Measurements from ENCODE around the gene ZG16. TPM values are rescaled to one million over a fixed set of nuclear protein-coding genes. Genes with fewer than 3 reads are reported as not detected.
A peak's percentile ranks its signal among the peaks of the same experiment; 100 is the strongest.

ZG16 gene
- total and polyA plus RNA-seq, 9 of the 15 experiments (the other 6 are each of a cell fraction or from before 2014, with no cell fraction given): 0.04 TPM; not detected in 8

DNA sequence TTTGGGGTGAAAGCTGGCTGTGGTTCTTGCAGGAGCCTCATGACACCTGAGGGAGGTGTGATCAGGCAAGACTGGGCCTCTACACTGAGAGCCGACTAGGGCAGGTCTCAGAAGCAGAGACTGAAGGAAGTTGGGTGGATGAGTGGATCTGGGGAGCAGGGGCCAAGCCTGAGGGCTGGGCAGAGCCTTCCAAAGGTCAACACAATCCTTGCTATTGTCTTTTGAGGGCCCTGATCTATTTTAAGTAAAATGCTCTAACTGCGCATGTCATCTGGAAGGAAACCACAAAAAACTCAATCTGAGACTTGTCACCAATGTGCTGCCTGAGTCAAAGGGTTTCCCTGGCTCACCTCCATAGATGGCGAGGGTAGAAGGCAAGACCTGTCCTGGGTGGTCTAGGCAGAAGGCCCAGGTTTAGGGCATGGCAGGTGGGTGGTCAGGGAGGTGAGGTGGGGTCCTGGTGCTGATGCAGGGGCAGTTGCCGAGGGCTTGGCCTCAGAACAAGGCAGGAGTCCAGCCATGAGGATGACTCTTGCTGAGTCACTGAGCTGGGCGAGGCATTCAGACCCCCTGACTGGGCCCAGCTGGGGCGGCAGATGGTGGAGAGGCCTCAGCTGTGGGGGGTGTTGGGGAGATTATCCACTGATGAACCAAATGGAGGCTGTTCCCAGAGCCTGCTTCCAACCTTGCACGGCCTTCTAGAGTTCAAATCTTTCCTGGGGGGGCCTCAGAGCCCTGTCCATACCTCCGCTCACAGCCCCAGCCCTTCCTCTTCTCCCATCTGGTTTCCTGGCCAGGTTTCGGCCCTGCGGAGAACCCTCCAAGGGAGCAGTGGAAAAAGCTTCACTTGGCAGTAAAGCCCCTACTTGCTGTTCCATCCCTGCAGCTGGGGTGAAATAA, 47.3 kb downstream of the ZG16 start (continued):
- TF ChIP-seq, protein P1, sequence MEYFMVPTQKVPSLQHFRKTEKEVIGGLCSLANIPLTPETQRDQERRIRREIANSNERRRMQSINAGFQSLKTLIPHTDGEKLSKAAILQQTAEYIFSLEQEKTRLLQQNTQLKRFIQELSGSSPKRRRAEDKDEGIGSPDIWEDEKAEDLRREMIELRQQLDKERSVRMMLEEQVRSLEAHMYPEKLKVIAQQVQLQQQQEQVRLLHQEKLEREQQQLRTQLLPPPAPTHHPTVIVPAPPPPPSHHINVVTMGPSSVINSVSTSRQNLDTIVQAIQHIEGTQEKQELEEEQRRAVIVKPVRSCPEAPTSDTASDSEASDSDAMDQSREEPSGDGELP (CRISPR knock-in tag; IDR thresholded peaks at IDR 0.05; ENCODE audit: borderline replicate concordance): peak; percentile 39; the same call in 1 of the 2 replicates
- TF ChIP-seq PURB (CRISPR knock-in tag; IDR thresholded peaks at IDR 0.05; ENCODE audit: low read depth) (no peak), POLR2G (IDR thresholded peaks at IDR 0.05; ENCODE audit: low read depth, low read length) (peak; percentile 51; the same call in 1 of the 2 replicates)

DNA sequence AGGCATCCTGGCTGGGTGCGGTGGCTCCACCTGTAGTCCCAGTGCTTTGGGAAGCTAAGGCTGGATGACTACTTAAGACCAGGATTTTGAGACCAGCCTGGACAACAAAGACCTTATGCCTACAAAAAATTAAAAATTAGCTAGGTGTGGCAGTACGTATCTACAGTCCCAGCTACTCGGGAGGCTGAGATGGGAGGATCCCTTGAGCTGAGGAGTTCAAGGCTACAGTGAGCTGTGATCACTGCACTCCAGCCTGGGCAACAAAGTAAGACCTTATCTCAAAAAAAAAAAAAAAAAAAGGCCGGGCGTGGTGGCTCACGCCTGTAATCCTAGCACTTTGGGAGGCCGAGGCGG, 48.3 kb downstream of the ZG16 start:
- Histone ChIP-seq H3K4me2 (ENCODE audit: insufficient read depth, low read length) (no peak overlapping the region), H3K4me3 (no peak overlapping the region), H4K20me1 (replicated peaks; ENCODE audit: control insufficient read depth, insufficient read depth, low read length) (no peaks in the 10 kb centered on the region), H3K9ac (ENCODE audit: insufficient read depth in 1 of 2, low read depth in 2 of 2, low read length in 2 of 2) (no peak overlapping the region), H3K9me3 (replicated peaks; ENCODE audit: control insufficient read depth, insufficient read depth, low read depth, low read length) (no peaks in the 10 kb centered on the region), H3K27me3 (ENCODE audit: control insufficient read depth in 2 of 2, insufficient read depth in 2 of 2, low read length in 2 of 2) (peaks cover 2 to 13% of the 10 kb centered on the region in 2 experiments; a peak in 3 of 5 replicates), H3K9me1 (ENCODE audit: control insufficient read depth, insufficient read depth, low read length) (peaks cover 3% of the 10 kb centered on the region), H3K27ac (ENCODE audit: extremely low read depth, low read depth, low read length) (no peak overlapping the region), H2AFZ (ENCODE audit: low read depth, low read length) (no peak overlapping the region), H3K36me3 (ENCODE audit: control insufficient read depth, insufficient read depth, low read length) (no peaks in the 10 kb centered on the region), H3K4me1 (replicated peaks in 1 of 2; ENCODE audit: control insufficient read depth in 2 of 2, insufficient read depth in 2 of 2, low read length in 2 of 2) (peaks cover 12 to 20% of the 10 kb centered on the region in 2 experiments), H3K79me2 (ENCODE audit: control insufficient read depth, insufficient read depth, low read length) (no peaks in the 10 kb centered on the region)
- FAIRE-seq (no peak), DNase-seq (ENCODE audit: extremely low read depth in 1 of 4, low spot score in 3 of 4) (no peak), ATAC-seq (no peak)
- intact Hi-C loops (cut with micrococcal nuclease): no loop called here
- POLR2A ChIA-PET: interaction anchor here (0.8 to 1.4 kb wide), 5 partner anchors 10 to 24 kb away, joined by 3 to 7 read pairs (median 4); partner anchors contain the start of gene PAGR1
- in situ Hi-C loops (cut with MboI): no loop called here
- CTCF ChIA-PET (ENCODE audit: low intra/inter-chr PET ratio): no interaction called here
- 80% methylated on average over 3 of the region's 8 CpGs for WGBS (ENCODE audit: insufficient coverage, low coverage, missing lambda C conversion rate)
- no TSS peak for BruUV-seq (replicated peaks)
- TF ChIP-seq, protein P2, sequence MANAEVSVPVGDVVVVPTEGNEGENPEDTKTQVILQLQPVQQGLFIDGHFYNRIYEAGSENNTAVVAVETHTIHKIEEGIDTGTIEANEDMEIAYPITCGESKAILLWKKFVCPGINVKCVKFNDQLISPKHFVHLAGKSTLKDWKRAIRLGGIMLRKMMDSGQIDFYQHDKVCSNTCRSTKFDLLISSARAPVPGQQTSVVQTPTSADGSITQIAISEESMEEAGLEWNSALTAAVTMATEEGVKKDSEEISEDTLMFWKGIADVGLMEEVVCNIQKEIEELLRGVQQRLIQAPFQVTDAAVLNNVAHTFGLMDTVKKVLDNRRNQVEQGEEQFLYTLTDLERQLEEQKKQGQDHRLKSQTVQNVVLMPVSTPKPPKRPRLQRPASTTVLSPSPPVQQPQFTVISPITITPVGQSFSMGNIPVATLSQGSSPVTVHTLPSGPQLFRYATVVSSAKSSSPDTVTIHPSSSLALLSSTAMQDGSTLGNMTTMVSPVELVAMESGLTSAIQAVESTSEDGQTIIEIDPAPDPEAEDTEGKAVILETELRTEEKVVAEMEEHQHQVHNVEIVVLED (CRISPR knock-in tag; IDR thresholded peaks at IDR 0.05): no peak
- TF ChIP-seq XRCC3 (IDR thresholded peaks at IDR 0.05) (no peak), CBX3 (IDR thresholded peaks at IDR 0.05; ENCODE audit: borderline replicate concordance in 1 of 2, low read length in 2 of 2) (no peak), SIN3A (IDR thresholded peaks at IDR 0.05; ENCODE audit: borderline replicate concordance in 2 of 2, control insufficient read depth in 1 of 2, low read depth in 2 of 2, low read length in 2 of 2) (no peak), TCFL5 (CRISPR knock-in tag; conservative IDR thresholded peaks at IDR 0.05) (no peak), RBM14 (IDR thresholded peaks at IDR 0.05; ENCODE audit: borderline replicate concordance, insufficient read depth, low read depth, low read length) (no peak), MYC (IDR thresholded peaks at IDR 0.05; ENCODE audit: low read depth, low read length) (no peak), MYC (CRISPR knock-in tag; IDR thresholded peaks at IDR 0.05; ENCODE audit: borderline replicate concordance, low read depth) (no peak), MITF (IDR thresholded peaks at IDR 0.05) (no peak)
- TF ChIP-seq, protein P3, sequence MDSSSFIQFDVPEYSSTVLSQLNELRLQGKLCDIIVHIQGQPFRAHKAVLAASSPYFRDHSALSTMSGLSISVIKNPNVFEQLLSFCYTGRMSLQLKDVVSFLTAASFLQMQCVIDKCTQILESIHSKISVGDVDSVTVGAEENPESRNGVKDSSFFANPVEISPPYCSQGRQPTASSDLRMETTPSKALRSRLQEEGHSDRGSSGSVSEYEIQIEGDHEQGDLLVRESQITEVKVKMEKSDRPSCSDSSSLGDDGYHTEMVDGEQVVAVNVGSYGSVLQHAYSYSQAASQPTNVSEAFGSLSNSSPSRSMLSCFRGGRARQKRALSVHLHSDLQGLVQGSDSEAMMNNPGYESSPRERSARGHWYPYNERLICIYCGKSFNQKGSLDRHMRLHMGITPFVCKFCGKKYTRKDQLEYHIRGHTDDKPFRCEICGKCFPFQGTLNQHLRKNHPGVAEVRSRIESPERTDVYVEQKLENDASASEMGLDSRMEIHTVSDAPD (CRISPR knock-in tag; IDR thresholded peaks at IDR 0.05): no peak
